HEK293T (cell line): ENCODE measurements around the gene SFPQ.

ENCODE experiments used
- BHLHE40 ChIP-seq: fragments of 450-650 bp; IDR thresholded peaks from 2 replicates; pipeline ENCODE4 v1.6.1; 2016; ENCODE audit warnings: mild to moderate bottlenecking, moderate library complexity, borderline replicate concordance
- FOXK2 ChIP-seq: fragments of 450-650 bp; IDR thresholded peaks from 2 replicates; pipeline ENCODE4 v1.6.1; 2016; ENCODE audit warnings: mild to moderate bottlenecking
- NFRKB ChIP-seq: fragments of 450-650 bp; IDR thresholded peaks from 2 replicates; pipeline ENCODE4 v1.6.1; 2016; ENCODE audit warnings: mild to moderate bottlenecking, moderate library complexity
- PKNOX1 ChIP-seq: fragments of 450-650 bp; IDR thresholded peaks from 2 replicates; pipeline ENCODE4 v1.6.1; 2016

GRCh38 chr1:35173909-35174540 is 18.9 kb downstream of the SFPQ start:
- TF ChIP-seq BHLHE40 (no peak), PKNOX1 (no peak), NFRKB (no peak), FOXK2 (no peak)
